D721Med (cell line): ENCODE measurements around the gene BMPR1B.

Experiments used
- DNase-seq: peaks from one replicate; pipeline ENCODE4 v3.0.0; 2011; ENCODE audit warnings: low spot score; ENCODE audit not compliant: insufficient read length
- FAIRE-seq: peaks from 2 replicates; lab custom pipeline; 2011; peaks lifted over from hg19 to GRCh38; lab: Jason Lieb, UNC
- CTCF ChIP-seq: IDR thresholded peaks from 2 replicates; pipeline ENCODE4 v1.5.1; 2012; ENCODE audit warnings: mild to moderate bottlenecking, control low read depth; ENCODE audit not compliant: insufficient read depth; ENCODE audit errors: missing control alignments

Gene BMPR1B

GRCh38 chr4:94763005-94763404, 5.2 kb downstream of the BMPR1B start:
- no peak for TF ChIP-seq CTCF
- no peak for DNase-seq
- no peak for FAIRE-seq

GRCh38 chr4:94763500-94763899, 5.7 kb downstream of the BMPR1B start:
- DNase-seq (no peak), FAIRE-seq (no peak)
- no peak for TF ChIP-seq CTCF

GRCh38 chr4:94764069-94764468, 6.3 kb downstream of the BMPR1B start:
- FAIRE-seq: no peak
- TF ChIP-seq CTCF: no peak
- DNase-seq: no peak

- DNase-seq (no peak), FAIRE-seq (no peak)
- no peak for TF ChIP-seq CTCF
Measured at GRCh38 chr4:94765174-94765573, 7.4 kb downstream of the BMPR1B start.

GRCh38 chr4:94765648-94766047, 7.9 kb downstream of the BMPR1B start:
- FAIRE-seq (no peak), DNase-seq (no peak)
- no peak for TF ChIP-seq CTCF

GRCh38 chr4:94766856-94767255, 9.1 kb downstream of the BMPR1B start:
- no peak for TF ChIP-seq CTCF
- DNase-seq: no peak
- no peak for FAIRE-seq

- FAIRE-seq (no peak), DNase-seq (no peak)
- no peak for TF ChIP-seq CTCF
Measured at GRCh38 chr4:94767446-94767845, 9.7 kb downstream of the BMPR1B start.
